Stimulated activated CD4-positive, alpha-beta T cell treated with anti-CD3 and anti-CD28 coated beads, Interleukin-4, amount 100 ng/mL, for 4 hours (primary cell): ENCODE data around the gene RIMBP2.
"Not testable (repeated sequence)": the region's sequence is repeated elsewhere in the genome, so short reads cannot be mapped to it uniquely, and the experiment has no call there.

Experiments used
- DNase-seq, 2 experiments: peaks; one replicate each; pipeline ENCODE4 v3.0.0-alpha.2; 2020

Gene RIMBP2

GRCh38 chr12:130715998-130716968 lies at the start of gene RIMBP2:
RIMBP2 (minus strand) TSS chr12:130716299; CDS start chr12:130479013, 237,286 bp downstream.
- DNase-seq, result no peak

- DNase-seq, result no peak
Measured at GRCh38 chr12:130765186-130765659, 49.1 kb upstream of the RIMBP2 start.

GRCh38 chr12:130764475-130765185 lies 48.5 kb upstream of the RIMBP2 start:
- DNase-seq, result no peak

- DNase-seq, result no peak
Measured at GRCh38 chr12:130764073-130764472, 48.0 kb upstream of the RIMBP2 start.

GRCh38 chr12:130762319-130762675 lies 46.2 kb upstream of the RIMBP2 start:
- no peak for DNase-seq

GRCh38 chr12:130761537-130762318 lies 45.6 kb upstream of the RIMBP2 start:
- peak; percentile 47 to 61 for DNase-seq

- DNase-seq, result no peak
Measured at GRCh38 chr12:130754234-130754901, 38.3 kb upstream of the RIMBP2 start.

GRCh38 chr12:130752692-130753230 lies 36.7 kb upstream of the RIMBP2 start:
- no peak for DNase-seq

GRCh38 chr12:130752037-130752436 lies 35.9 kb upstream of the RIMBP2 start:
- DNase-seq, result not testable (repeated sequence)

GRCh38 chr12:130748786-130749185 lies 32.7 kb upstream of the RIMBP2 start:
- no peak for DNase-seq

GRCh38 chr12:130747867-130748740 lies 32.0 kb upstream of the RIMBP2 start:
- peak; percentile 48 to 71 for DNase-seq

- DNase-seq, result no peak
Measured at GRCh38 chr12:130746546-130746945, 30.4 kb upstream of the RIMBP2 start.

- DNase-seq, result no peak
Measured at GRCh38 chr12:130745921-130746320, 29.8 kb upstream of the RIMBP2 start.

- DNase-seq, result no peak
Measured at GRCh38 chr12:130744274-130744673, 28.2 kb upstream of the RIMBP2 start.

- no peak for DNase-seq
Measured at GRCh38 chr12:130743606-130744005, 27.5 kb upstream of the RIMBP2 start.

GRCh38 chr12:130743176-130743575 lies 27.1 kb upstream of the RIMBP2 start:
- DNase-seq, result no peak

GRCh38 chr12:130742716-130743115 lies 26.6 kb upstream of the RIMBP2 start:
- no peak for DNase-seq

GRCh38 chr12:130742112-130742511 lies 26.0 kb upstream of the RIMBP2 start:
- DNase-seq, result no peak

- no peak for DNase-seq
Measured at GRCh38 chr12:130739571-130739970, 23.5 kb upstream of the RIMBP2 start.

- DNase-seq, result not testable (repeated sequence)
Measured at GRCh38 chr12:130738403-130738802, 22.3 kb upstream of the RIMBP2 start.

- no peak for DNase-seq
Measured at GRCh38 chr12:130737731-130738130, 21.6 kb upstream of the RIMBP2 start.
